GM13977 (cell line): ENCODE measurements around the gene NTRK3.

Experiments used
- DNase-seq: peaks from one replicate; pipeline ENCODE4 v3.0.0; 2012; ENCODE audit warnings: low spot score
- CTCF ChIP-seq: IDR thresholded peaks from 2 replicates; pipeline ENCODE4 v1.5.1; 2012; ENCODE audit warnings: mild to moderate bottlenecking, control low read depth; ENCODE audit not compliant: insufficient read depth; ENCODE audit errors: extremely low read depth, missing control alignments
- in situ Hi-C: fragments of 300-500 bp; cut with MboI; formaldehyde crosslinking; loops from one replicate; pipeline ENCODE4 v1.12.0; 2022; ENCODE audit warnings: low sequenced_read_pairs, low pct_unique_long_range_greater_than_20kb, mixed read lengths, inconsistent platforms; ENCODE audit not compliant: unreplicated experiment

Gene NTRK3

GRCh38 chr15:87938031-87938430 lies 318.5 kb downstream of the NTRK3 start:
- no peak for DNase-seq
- in situ Hi-C loops, result no loop called here
- no peak for TF ChIP-seq CTCF

- DNase-seq, result no peak
- in situ Hi-C loops, result no loop called here
- no peak for TF ChIP-seq CTCF
Observed at GRCh38 chr15:87935583-87935982, 321.0 kb downstream of the NTRK3 start.

GRCh38 chr15:87931584-87931983 lies 325.0 kb downstream of the NTRK3 start:
- no peak for TF ChIP-seq CTCF
- DNase-seq, result no peak
- in situ Hi-C loops, result no loop called here

- no peak for DNase-seq
- in situ Hi-C loops, result no loop called here
- no peak for TF ChIP-seq CTCF
Observed at GRCh38 chr15:87930457-87930856, 326.1 kb downstream of the NTRK3 start.

- TF ChIP-seq CTCF, result no peak
- in situ Hi-C loops, result no loop called here
- DNase-seq, result no peak
Observed at GRCh38 chr15:87929841-87930240, 326.7 kb downstream of the NTRK3 start.

GRCh38 chr15:87924433-87924832 lies 332.1 kb downstream of the NTRK3 start:
- TF ChIP-seq CTCF, result no peak
- in situ Hi-C loops, result no loop called here
- DNase-seq, result no peak

- no peak for TF ChIP-seq CTCF
- in situ Hi-C loops, result no loop called here
- no peak for DNase-seq
Observed at GRCh38 chr15:87919064-87919463, 337.5 kb downstream of the NTRK3 start.
